Activated CD8-positive, alpha-beta T cell treated with anti-CD3 and anti-CD28 coated beads for 36 hours (primary cell): ENCODE measurements around the gene PLS3. TPM values are rescaled to one million over a fixed set of nuclear protein-coding genes. Genes with fewer than 3 reads are reported as not detected.

Experiments used
- ATAC-seq: fragments of 200-7000 bp; cut with Tn5 transposase; one replicate; pipeline ENCODE4 v1.10.0; 2021; ENCODE audit warnings: mild to moderate bottlenecking, moderate library complexity
- CTCF ChIA-PET: fragments of 350-600 bp; sonication (Branson Sonifier 250); formaldehyde crosslinking; loops from one replicate; lab custom pipeline; 2021; ENCODE audit warnings: antibody characterized with exemption; lab: Charles Lee
- POLR2A ChIA-PET: fragments of 350-600 bp; sonication (Branson Sonifier 250); formaldehyde crosslinking; loops from one replicate; lab custom pipeline; 2021; ENCODE audit warnings: antibody characterized with exemption; lab: Charles Lee
- DNase-seq: peaks from one replicate; pipeline ENCODE4 v3.0.0-alpha.2; 2020
- H3K27ac Mint-ChIP-seq: one replicate; pipeline ENCODE4 v1.8.0; 2021; ENCODE audit warnings: mild to moderate bottlenecking, mixed read lengths
- H3K27me3 Mint-ChIP-seq: one replicate; pipeline ENCODE4 v1.8.0; 2021; ENCODE audit warnings: mixed read lengths
- H3K36me3 Mint-ChIP-seq: one replicate; pipeline ENCODE4 v1.8.0; 2021; ENCODE audit warnings: low read depth, mixed read lengths
- H3K4me1 Mint-ChIP-seq: one replicate; pipeline ENCODE4 v1.8.0; 2021; ENCODE audit warnings: low read depth, mixed read lengths
- H3K4me3 Mint-ChIP-seq: one replicate; pipeline ENCODE4 v1.8.0; 2021; ENCODE audit warnings: mild to moderate bottlenecking, moderate library complexity, mixed read lengths
- H3K9me3 Mint-ChIP-seq: one replicate; pipeline ENCODE4 v1.8.0; 2021; ENCODE audit warnings: mixed read lengths
- intact Hi-C: fragments of 100-400 bp; cut with micrococcal nuclease; formaldehyde crosslinking; loops from one replicate; pipeline ENCODE4 v1.10.0; 2022
- total RNA-seq, 2 experiments: library from RNA; stranded (reverse); gene quantifications; one replicate each; pipeline ENCODE4 v1.2.3, GENCODE V29; 2021
- TF ChIP-seq, protein P1 (sequence below): fragments of 200-600 bp; IDR thresholded peaks from one replicate; pipeline ENCODE4 v1.8.0; 2022; ENCODE audit warnings: antibody characterized with exemption, mild to moderate bottlenecking

Gene PLS3
- total RNA-seq, 2 experiments from 2014 or later = 2.0 to 2.2 TPM

DNA sequence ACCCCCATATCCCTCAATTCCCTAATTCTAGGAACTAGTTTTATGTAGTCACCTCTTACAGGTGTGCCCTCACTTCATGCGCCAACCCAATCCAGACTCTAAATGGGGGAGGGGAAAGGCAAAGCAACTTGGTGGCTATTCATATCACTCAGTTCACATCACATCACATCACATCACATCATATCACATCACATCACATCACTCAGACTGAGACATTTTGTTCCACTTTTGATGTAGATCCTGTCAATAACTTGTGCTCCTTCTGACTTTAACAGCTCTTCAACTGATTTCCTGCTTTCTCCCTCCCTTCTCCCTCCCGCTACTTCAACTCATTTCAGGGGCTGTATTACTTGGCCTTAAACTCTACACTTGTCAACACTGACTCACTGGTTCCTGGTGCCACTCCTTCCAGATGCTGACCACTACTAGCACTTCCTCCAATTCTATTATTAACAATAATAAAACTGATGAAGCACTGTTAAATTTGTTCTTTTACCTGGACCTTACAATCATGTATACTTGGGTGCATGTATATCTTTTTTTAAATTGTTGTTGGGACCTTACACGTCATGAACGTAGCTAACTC, 29.1 kb upstream of the PLS3 start:
- CTCF ChIA-PET = no interaction called here
- Mint-ChIP-seq H3K4me1 (no peaks in the 10 kb centered on the region), H3K4me3 (no peak overlapping the region), H3K36me3 (no peaks in the 10 kb centered on the region), H3K27me3 (peaks cover 2% of the 10 kb centered on the region), H3K27ac (no peak overlapping the region), H3K9me3 (no peaks in the 10 kb centered on the region)
- DNase-seq (no peak), ATAC-seq (no peak)
- POLR2A ChIA-PET = no interaction called here
- TF ChIP-seq, protein P1, sequence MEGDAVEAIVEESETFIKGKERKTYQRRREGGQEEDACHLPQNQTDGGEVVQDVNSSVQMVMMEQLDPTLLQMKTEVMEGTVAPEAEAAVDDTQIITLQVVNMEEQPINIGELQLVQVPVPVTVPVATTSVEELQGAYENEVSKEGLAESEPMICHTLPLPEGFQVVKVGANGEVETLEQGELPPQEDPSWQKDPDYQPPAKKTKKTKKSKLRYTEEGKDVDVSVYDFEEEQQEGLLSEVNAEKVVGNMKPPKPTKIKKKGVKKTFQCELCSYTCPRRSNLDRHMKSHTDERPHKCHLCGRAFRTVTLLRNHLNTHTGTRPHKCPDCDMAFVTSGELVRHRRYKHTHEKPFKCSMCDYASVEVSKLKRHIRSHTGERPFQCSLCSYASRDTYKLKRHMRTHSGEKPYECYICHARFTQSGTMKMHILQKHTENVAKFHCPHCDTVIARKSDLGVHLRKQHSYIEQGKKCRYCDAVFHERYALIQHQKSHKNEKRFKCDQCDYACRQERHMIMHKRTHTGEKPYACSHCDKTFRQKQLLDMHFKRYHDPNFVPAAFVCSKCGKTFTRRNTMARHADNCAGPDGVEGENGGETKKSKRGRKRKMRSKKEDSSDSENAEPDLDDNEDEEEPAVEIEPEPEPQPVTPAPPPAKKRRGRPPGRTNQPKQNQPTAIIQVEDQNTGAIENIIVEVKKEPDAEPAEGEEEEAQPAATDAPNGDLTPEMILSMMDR = no peak
- intact Hi-C loops = no loop called here

DNA sequence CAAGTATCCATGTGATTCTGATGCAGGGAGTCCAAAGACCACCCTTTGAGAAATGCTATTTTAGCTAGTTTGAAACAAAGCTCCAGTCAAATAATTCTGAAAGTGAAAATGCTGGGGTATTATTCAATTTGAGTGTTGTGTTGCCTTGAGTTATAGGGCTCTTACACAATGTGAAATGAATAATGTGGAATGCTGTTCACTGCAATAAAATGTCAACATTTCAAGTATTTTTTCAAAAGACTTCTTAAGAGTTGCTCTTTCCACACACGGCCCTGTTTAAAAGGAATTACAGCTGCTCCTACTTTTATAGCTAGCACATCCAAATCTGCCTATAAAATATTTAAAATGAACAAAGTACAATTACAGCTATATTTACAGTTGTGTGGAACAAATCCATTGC, 27.5 kb upstream of the PLS3 start:
- Mint-ChIP-seq H3K27ac (no peak overlapping the region), H3K27me3 (peaks cover 2% of the 10 kb centered on the region), H3K9me3 (no peaks in the 10 kb centered on the region), H3K4me3 (no peak overlapping the region), H3K4me1 (no peaks in the 10 kb centered on the region), H3K36me3 (no peaks in the 10 kb centered on the region)
- ATAC-seq (no peak), DNase-seq (no peak)
- ChIA-PET POLR2A (no interaction called here), CTCF (no interaction called here)
- TF ChIP-seq, protein P1 = no peak
- intact Hi-C loops = no loop called here

DNA sequence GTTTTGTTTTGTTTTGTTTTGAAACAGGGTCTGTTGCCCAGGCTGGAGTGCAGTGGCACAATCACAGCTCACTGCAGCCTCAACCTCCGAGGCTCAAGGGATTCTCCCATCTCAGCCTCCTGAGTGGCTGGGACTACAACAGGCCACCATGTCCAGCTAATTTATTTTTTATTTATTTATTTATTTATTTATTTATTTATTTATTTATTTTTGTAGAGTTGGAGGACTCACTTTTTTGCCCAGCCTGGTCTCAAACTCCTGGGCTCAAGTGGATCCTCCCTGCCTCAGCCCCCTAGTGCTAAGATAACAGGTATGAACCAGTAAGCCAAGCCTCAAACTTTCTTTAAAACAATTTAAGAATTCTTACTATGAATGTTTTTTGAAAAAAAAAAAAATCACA, 26.6 kb upstream of the PLS3 start:
- DNase-seq = no peak
- ATAC-seq = no peak
- Mint-ChIP-seq H3K4me3 (no peak overlapping the region), H3K4me1 (no peaks in the 10 kb centered on the region), H3K9me3 (no peaks in the 10 kb centered on the region), H3K36me3 (no peaks in the 10 kb centered on the region), H3K27ac (no peak overlapping the region), H3K27me3 (peaks cover 2% of the 10 kb centered on the region)
- POLR2A ChIA-PET = no interaction called here
- intact Hi-C loops = no loop called here
- CTCF ChIA-PET = no interaction called here
- TF ChIP-seq, protein P1 = no peak

DNA sequence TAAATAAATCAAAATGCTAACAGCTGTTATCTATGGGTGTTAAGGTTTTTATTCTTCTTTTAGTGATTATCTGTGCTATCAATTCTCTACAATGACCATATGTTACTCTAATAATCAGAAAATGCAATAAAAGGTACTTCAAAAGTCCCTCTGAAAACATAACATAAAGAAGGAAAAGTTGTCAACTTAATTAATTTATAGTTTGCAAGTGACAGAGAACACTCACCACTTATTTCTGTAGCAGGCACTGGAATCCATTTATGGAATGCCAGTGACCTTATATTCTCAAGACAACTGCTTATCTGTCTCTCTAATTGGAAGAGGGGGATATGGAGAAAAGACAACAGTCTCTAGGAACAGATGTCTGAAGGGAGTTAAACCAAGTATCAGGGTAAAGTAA, 25.6 kb upstream of the PLS3 start:
- DNase-seq (no peak), ATAC-seq (no peak)
- no peak overlapping the region for H3K4me3 Mint-ChIP-seq
- intact Hi-C loops = no loop called here
- H3K36me3 Mint-ChIP-seq = no peaks in the 10 kb centered on the region
- no peaks in the 10 kb centered on the region for H3K9me3 Mint-ChIP-seq
- TF ChIP-seq, protein P1 = no peak
- CTCF ChIA-PET = no interaction called here
- peaks cover 2% of the 10 kb centered on the region for H3K27me3 Mint-ChIP-seq
- POLR2A ChIA-PET = no interaction called here
- H3K4me1 Mint-ChIP-seq = no peaks in the 10 kb centered on the region
- H3K27ac Mint-ChIP-seq = no peak overlapping the region

DNA sequence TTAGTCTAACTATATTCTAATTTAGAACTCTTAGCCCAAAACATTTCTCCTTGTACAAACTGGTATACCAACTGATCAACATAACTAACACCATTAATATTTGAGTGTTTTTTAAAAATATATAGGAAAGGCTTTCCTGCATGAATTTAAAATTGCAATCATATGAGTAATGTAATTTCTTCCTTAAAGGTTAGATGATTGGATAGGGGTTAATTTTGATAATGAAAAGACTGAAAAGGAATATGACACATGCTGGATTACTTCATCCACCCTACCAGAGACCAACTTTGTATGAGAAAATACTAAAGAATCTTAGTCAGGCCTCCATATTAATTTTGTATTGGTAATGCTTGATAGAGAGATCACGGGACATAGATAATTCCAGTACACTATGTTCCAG, 25.1 kb upstream of the PLS3 start:
- ChIA-PET CTCF (no interaction called here), POLR2A (no interaction called here)
- DNase-seq (no peak), ATAC-seq (no peak)
- no peaks in the 10 kb centered on the region for H3K4me1 Mint-ChIP-seq
- no peaks in the 10 kb centered on the region for H3K9me3 Mint-ChIP-seq
- intact Hi-C loops = no loop called here
- H3K36me3 Mint-ChIP-seq = no peaks in the 10 kb centered on the region
- H3K27me3 Mint-ChIP-seq = peaks cover 2% of the 10 kb centered on the region
- H3K4me3 Mint-ChIP-seq = no peak overlapping the region
- H3K27ac Mint-ChIP-seq = no peak overlapping the region
- TF ChIP-seq, protein P1 = no peak
